MG63 (cell line): Measurements from ENCODE around the gene CATSPER3. TPM values are rescaled to one million over a fixed set of nuclear protein-coding genes. Genes with fewer than 3 reads are reported as not detected.

Experiments
- DNase-seq: peaks from one replicate; pipeline ENCODE4 v3.0.0-alpha.2; 2020
- H3K27me3 ChIP-seq: fragments of 250-450 bp; sonication (Bioruptor Pico); 2 replicates; pipeline ENCODE4 v1.5.1; 2020; ENCODE audit warnings: mild to moderate bottlenecking, moderate library complexity
- H3K36me3 ChIP-seq: fragments of 250-450 bp; sonication (Bioruptor Pico); 2 replicates; pipeline ENCODE4 v1.5.1; 2020; ENCODE audit warnings: mild to moderate bottlenecking, moderate library complexity
- H3K4me3 ChIP-seq: fragments of 250-450 bp; sonication (Bioruptor Pico); 2 replicates; pipeline ENCODE4 v1.5.1; 2020; ENCODE audit warnings: mild to moderate bottlenecking, moderate library complexity
- H3K9me3 ChIP-seq: fragments of 250-450 bp; sonication (Bioruptor Pico); 2 replicates; pipeline ENCODE4 v1.5.1; 2020; ENCODE audit warnings: mild to moderate bottlenecking, moderate library complexity
- total RNA-seq: library from RNA; depleted of rRNA; stranded (reverse); fragments of >200 nt; shearing (Covaris generic); gene quantifications from 2 replicates; pipeline ENCODE4 v1.2.3, GENCODE V29; 2014; ENCODE audit warnings: low replicate concordance

The CATSPER3 gene
- total RNA-seq, 1 experiment from 2014 or later, result 0.59 TPM

DNA sequence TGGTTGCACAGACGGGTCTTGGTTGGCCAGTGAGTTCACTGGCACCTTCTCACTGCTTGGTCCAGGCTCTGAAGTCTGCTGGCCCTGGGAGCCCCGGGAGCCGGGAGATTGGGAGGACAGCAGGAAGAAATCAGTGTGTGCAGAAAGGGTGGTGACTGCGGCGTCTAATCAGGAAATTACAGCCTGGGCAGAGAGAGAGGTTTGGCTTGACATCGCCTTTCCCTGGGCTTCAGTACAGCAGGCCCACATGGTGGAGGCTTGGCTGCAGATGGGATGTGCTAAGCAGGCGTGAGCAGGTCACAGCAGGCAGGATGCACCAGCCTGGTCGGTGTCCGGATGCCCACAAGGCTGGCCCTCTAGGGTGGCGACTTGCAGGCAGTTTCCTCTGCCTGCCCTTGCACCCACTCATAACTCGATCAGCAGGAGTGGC is 49.2 kb downstream of the CATSPER3 start:
- Histone ChIP-seq H3K36me3 (peaks cover 75% of the 10 kb centered on the region), H3K4me3 (no peak overlapping the region), H3K9me3 (no peaks in the 10 kb centered on the region), H3K27me3 (no peaks in the 10 kb centered on the region)
- DNase-seq, result peak; percentile 72

DNA sequence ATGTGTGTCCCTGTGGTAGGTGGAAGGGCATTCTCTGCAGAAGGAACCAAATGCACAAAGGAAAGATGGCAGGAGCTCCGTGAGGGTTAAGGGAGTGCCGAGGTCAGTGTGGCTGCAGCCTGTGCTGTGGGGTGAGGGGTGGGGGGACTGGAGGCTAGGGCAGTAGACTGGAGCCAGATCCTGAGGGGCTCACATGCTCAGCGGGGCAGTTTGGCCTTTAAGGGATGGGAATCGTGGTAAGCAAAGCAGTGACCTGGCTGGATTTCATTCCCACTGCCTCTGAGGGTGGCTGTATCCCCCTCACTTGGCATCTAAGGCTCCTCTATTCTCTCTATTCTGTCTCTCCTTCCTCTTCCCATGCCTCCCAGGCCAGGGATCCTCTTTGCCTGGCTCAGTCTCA is 50.8 kb downstream of the CATSPER3 start:
- DNase-seq, result no peak
- Histone ChIP-seq H3K36me3 (peaks cover 70% of the 10 kb centered on the region), H3K9me3 (no peaks in the 10 kb centered on the region), H3K4me3 (no peak overlapping the region), H3K27me3 (no peaks in the 10 kb centered on the region)

DNA sequence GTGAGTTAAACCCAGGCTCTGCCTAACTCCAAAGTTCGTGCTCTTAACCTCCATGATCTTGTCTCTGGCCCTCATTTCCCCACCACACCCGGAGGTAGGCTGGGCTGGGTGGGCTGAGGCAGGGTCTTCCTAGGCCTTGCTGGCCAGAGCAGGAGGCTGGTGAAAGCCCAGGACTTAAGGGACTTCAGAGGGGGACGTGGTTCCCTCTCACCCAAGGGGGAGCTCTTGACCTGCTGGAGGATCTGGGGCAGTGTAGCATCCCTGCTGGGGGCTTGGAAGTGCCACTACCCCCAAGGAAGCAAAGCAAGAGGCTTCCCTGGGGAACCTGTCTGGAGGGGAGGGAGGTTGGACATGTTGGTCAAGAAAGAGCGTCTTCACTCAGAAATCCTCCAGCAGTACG is 51.6 kb downstream of the CATSPER3 start:
- H3K27me3 ChIP-seq, result no peaks in the 10 kb centered on the region
- no peak overlapping the region for H3K4me3 ChIP-seq
- peaks cover 73% of the 10 kb centered on the region for H3K36me3 ChIP-seq

DNA sequence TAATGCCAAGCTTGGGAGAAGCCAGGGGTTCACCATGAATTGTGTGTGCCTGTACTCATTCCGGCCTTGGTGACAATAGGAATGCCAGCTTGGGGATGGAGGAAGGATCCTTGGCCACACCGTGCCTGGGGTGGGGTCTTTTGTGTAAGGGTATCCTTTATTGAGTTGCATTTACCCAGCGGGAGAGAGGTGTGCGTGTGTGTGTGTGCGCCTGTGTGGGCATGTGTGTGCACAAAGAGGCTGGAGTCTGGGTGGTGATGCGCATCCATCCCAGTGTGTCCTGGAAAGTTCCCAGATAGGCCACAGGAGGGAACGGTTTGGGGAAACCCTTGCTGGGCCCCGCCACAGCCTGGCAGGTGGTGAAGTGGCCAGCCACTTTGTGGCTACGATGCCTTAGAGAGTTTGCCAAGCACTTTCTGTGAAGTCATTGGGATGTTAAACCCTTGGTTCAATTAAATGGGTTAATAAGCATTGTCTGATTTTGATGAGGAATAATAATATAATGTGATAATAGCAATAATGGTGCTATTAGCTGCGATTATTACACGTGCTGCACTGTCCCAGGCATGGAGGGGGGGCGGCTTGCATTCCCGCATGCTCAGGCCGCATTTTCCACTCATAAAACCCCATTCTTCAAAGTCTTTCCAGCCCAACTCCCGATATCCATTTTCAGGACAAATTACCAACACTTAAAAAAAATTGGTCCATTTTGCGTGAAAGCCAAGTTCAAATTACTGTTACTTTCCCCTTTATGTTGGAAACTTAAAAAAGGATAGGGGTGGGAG is 52.6 kb downstream of the CATSPER3 start:
- no peaks in the 10 kb centered on the region for H3K27me3 ChIP-seq
- DNase-seq, result no peak
- H3K9me3 ChIP-seq, result no peaks in the 10 kb centered on the region
- H3K4me3 ChIP-seq, result no peak overlapping the region
- H3K36me3 ChIP-seq, result peaks cover 76% of the 10 kb centered on the region

More for the DNA sequence above, 51.6 kb downstream of the CATSPER3 start:
- H3K9me3 ChIP-seq, result no peaks in the 10 kb centered on the region
- no peak for DNase-seq

DNA sequence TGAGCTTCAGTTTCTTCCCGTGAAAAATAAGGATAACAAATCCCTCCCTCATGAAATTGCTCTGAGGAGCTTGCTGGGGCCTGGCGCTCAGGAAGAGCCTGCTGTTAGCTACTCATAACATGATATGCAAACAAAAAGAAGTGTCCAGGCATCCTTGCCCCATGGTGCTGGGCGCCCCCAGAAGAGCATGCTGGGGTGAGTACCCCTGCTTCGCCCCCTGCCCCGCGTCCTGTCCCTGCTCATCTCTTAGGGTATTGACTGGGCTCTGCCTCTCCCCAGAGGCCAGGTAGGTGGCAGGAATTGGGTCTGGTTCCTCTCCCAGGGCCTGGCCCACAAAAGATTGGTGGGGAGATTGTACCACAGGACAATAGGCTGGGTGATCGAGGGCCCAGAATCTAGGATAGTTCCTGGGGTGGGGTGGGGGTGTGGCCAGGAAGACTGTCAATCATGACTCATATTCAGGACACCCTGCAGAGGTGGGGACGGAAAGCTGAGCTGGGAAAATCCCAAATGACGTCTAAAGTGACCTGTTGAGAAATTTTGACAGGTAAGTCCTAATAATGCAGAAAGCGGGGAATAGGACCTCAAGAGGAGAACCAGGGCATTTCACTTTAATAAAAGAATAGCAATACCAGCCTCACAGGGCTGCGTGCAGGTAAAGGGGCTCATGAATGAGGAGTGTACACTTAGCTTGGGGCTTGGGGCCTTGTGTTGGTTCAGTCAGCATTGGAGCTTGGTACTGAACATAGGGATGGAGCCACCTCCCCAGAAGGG is 57.4 kb downstream of the CATSPER3 start:
- H3K27me3 ChIP-seq, result no peaks in the 10 kb centered on the region
- DNase-seq, result peak; percentile 59

DNA sequence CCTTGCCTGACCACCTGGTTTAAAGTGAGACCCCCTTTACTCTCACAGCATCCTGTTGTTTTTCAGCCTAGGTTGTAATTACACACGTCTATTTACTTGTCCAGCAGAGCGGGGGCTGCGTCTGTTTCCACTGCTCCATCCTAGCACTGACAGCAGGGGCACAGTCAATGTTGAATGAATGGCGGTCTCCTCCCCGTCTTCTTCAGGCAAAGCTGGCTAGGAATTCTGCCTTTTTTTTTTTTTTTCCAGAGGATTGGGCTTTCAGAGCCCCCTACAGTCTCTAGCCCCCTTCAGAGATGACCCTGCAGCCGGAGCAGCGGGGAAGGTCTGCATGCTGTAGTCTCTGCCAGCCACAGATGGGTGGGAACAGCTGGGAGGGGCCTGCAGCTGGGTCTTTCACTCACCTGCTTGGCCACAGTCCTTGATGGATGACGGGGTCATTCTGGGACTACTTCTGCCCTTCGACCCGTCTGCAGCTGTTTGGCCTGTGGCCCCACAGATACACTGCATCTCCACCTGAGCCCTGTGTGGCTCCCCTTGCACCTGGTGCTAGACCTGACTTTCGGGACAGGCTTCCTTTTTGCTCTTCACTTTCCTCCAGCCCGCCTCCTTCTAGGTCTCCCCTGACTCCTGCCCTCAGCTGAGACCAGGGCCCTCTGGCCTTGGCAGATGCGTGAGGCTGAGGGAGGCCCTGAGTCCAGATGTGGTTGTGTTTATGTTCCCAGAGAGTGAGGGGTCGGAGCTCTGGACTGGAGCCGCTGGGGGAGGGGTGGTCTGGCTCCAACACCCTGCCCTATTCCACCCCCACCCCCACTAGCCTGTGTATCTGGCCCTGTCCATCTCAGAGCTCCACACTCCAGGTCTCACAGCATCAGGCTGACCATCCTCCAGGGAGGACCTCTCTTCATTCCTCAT is 58.3 kb downstream of the CATSPER3 start:
- H3K27me3 ChIP-seq, result no peaks in the 10 kb centered on the region
- no peak for DNase-seq
- no peaks in the 10 kb centered on the region; the same call in 1 of the 2 replicates for H3K9me3 ChIP-seq
- H3K36me3 ChIP-seq, result peaks cover 88% of the 10 kb centered on the region
- no peak overlapping the region; the same call in 1 of the 2 replicates for H3K4me3 ChIP-seq

More for the DNA sequence above, 57.4 kb downstream of the CATSPER3 start:
- Histone ChIP-seq H3K9me3 (no peaks in the 10 kb centered on the region; the same call in 1 of the 2 replicates), H3K36me3 (peaks cover 88% of the 10 kb centered on the region), H3K4me3 (no peak overlapping the region)

DNA sequence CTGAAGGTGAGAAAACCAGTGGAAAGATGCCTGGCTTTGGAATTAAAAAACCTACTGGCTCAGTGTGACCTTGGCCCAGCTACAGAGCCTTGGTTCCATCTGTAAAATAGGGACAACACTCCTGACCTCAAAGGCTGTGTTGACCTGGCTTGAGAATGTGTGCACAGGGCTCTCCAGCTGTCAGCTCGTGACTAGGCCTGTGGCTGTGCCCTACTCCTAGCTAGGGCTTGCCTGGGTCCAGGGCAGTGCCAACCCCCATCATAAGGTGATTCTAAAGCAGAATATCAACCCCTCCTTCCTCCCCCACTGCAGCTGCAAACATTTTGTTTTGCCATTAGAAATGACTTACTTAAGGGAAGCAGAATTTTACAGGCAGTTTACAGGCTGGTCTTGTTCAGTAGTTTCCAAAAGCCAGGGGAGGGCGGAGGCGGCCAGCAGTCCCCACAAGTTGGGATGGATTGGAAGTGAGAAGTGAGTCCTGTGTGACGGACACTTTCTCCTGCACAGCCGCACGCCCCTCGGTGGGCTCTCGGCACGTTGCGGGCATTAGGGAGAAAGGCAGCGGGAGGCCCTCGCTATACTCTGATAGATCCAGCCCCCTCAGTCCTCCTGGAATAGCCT is 59.0 kb downstream of the CATSPER3 start:
- Histone ChIP-seq H3K4me3 (no peak overlapping the region; the same call in 1 of the 2 replicates), H3K9me3 (no peaks in the 10 kb centered on the region; the same call in 1 of the 2 replicates), H3K27me3 (no peaks in the 10 kb centered on the region), H3K36me3 (peaks cover 89% of the 10 kb centered on the region)
- DNase-seq, result no peak

DNA sequence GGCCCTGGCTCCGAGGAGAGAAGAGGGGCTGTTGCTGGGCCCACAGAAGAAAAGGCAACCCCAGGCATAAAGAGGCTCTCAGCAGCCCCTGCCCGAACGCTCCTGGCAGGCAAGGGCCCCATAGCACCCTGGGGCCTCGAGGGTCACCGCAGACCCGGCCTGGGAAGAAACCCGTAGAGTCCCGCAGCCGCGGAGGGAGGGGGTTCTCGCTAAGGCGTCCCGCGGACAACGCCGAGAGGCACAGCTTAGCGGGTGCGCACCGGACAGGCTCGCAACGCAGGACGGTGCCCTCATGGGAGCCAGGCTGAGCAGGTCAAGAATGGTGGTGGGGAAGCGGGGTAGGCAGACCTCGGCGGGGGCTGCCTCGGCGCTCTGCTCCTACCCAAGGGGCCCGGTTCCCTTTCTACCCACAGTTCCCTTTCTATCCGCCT is 59.6 kb downstream of the CATSPER3 start:
- H3K9me3 ChIP-seq, result no peaks in the 10 kb centered on the region; the same call in 1 of the 2 replicates
- H3K36me3 ChIP-seq, result peaks cover 92% of the 10 kb centered on the region
- no peaks in the 10 kb centered on the region for H3K27me3 ChIP-seq
- no peak for DNase-seq
- H3K4me3 ChIP-seq, result no peak overlapping the region

DNA sequence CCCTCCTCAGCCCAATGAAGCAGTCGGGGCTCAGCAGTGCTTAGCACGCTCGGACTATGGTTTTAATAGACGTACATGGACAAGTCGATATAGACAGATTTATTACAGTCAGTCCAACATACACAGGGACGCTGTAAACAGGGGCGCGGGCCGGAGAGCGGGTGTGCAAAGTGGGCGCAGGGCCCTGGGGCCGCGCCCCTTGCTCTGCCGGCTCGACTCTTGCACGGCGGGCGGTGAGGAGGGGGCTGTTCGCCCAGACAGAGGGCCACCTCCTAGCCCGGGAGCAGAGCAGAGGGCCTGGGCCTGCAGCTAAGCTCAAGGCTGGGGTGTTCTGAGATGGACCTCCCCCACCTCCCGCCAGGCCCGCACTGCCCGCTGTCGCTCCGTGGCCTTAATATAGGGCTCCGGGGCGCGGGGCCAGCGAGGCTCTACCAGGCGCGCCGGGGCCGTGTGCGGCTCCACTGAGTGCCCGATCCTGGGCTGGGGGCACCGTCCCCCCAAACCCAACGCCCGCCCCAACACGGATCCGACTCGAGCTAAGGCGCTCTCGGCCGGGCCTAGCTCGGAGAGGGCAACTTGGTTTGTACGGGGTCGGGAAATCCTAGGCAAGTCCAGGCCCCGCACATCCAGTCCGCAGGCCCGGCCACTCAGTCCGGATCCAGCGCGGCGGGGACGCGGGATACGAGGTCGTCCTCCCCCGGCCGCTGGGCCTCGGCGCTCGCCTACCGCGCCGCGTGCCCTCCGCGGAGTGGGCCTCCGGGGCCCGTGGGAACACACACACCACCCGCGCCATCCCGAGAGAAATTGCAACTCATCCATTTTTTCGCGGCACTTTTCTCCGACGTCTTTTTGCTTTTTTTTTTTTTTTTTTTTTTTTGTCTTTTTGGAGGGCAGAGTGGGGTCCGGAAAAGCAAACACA is 60.2 kb downstream of the CATSPER3 start:
- no peak overlapping the region for H3K4me3 ChIP-seq
- no peaks in the 10 kb centered on the region for H3K27me3 ChIP-seq

DNA sequence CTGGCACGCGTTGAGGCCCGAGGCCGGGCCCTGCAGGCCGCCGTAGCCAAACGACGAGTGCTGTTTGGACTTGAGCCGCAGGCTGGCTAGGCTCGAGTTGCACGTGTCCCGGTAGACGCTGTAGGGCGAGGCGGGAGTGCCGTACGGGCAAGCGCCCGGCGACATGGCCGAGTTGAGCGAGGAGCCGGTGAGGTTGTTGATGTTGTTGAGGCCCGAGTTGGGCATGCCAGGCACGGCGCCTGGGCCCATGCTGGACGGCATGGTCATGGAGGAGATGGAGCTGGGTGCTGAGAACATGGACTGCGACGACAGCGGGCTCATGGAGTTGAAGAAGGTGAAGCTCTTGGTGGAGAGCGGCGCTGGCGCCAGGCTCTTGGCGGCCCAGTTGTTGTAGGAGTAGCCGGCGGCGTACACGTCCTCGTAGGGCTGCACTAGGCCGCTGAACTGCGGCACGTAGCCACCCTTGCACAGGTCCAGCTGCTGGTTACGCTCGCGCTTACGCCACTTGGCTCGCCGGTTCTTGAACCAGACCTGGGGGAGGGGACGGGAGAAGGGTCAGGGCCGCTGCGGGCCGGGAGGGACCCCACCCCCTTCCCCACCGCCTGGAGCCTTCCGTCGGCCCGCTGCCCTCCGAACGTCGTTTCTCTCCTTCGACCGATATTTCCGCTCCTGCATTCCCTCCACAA is 61.2 kb downstream of the CATSPER3 start:
- no peaks in the 10 kb centered on the region; the same call in 1 of the 2 replicates for H3K9me3 ChIP-seq
- H3K27me3 ChIP-seq, result no peaks in the 10 kb centered on the region
- H3K4me3 ChIP-seq, result peak overlapping the region; percentile 95
- H3K36me3 ChIP-seq, result peaks cover 92% of the 10 kb centered on the region
- no peak for DNase-seq

More for the DNA sequence above, 60.2 kb downstream of the CATSPER3 start:
- Histone ChIP-seq H3K9me3 (no peaks in the 10 kb centered on the region; the same call in 1 of the 2 replicates), H3K36me3 (peaks cover 93% of the 10 kb centered on the region)
- DNase-seq, result no peak

DNA sequence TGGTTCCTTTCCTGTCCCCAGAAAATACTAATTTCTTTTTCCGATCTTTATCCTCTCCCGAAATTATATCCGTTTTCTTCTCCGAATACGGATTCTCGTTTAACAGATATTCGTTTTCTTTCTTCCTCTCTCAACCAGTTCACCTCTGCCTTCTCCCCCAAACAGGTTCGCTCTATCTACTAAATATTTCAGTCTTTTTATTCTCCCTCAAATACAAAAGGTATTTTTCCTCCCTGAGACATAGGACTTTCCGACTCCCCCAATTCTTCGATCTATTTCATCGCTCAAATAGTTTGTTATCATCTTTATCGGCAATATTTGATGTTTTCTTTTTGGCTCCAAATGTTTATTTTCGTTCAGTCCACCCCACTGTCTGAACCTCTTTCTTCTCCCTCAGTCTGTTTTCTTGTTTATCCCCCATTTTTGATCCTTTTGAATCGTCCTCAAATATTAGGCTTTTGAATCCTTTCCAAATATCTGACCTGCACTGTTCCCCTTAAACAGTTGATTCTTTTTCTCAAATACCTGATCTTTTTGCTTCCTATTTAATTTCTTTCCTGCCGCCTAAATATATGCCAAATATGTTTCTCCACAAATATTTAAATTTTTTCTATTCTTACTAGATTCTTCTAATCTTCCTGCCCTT is 61.9 kb downstream of the CATSPER3 start:
- peak overlapping the region; percentile 95 for H3K4me3 ChIP-seq
- H3K9me3 ChIP-seq, result no peaks in the 10 kb centered on the region; the same call in 1 of the 2 replicates
- no peak for DNase-seq
- peaks cover 85% of the 10 kb centered on the region for H3K36me3 ChIP-seq
- no peaks in the 10 kb centered on the region for H3K27me3 ChIP-seq

DNA sequence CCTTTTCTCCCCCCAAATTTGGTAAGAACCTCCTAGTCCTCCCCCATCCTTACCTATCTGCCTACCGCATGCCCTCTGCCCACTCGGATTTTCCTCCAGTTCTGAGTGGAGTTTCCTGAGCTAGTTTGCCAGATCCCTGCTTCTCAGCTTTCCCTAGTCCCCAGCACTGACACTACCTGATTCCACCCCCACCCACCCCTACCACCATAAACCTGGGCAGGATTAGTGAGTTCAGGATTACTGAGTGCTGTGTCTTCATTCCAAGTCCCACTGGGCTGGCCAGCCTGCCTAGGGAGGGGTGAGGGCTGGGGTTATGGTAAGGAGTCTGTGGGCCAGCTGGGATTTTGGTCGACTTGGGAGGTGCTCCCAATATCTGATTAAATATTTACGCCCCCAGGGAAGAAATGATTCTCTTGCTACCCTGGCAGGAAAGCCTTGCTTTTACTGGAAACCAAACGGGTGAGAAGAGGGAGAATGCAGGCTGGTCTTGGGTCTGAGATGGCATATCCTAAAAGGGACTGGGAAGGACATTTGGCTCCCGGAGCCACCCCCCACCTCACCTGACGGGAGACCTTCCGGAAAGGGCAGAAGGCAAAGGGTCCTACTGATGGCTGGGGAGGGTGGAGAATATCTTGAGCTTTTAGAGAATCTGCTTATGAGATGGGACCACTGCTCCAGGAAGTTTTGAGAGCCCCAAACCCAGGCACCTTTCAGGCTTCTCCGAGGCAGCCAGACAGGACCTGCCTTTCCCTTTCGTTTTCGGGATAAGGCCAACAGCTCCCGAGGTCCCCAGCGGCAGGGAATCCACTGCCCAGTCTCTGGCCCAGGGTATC is 62.6 kb downstream of the CATSPER3 start:
- Histone ChIP-seq H3K27me3 (no peaks in the 10 kb centered on the region), H3K9me3 (no peaks in the 10 kb centered on the region; the same call in 1 of the 2 replicates), H3K36me3 (peaks cover 84% of the 10 kb centered on the region), H3K4me3 (peak overlapping the region; percentile 95)
- peak; percentile 39 for DNase-seq
